ENCODE results near the gene ATRN. TPM values are rescaled to one million over a fixed set of nuclear protein-coding genes. Genes with fewer than 3 reads are reported as not detected.
"Not testable (repeated sequence)": the region's sequence is repeated elsewhere in the genome, so short reads cannot be mapped to it uniquely, and the experiment has no call there.

ATRN gene
- total and polyA plus RNA-seq, 2 experiments from 2014 or later = 2.2 to 18.3 TPM

DNA sequence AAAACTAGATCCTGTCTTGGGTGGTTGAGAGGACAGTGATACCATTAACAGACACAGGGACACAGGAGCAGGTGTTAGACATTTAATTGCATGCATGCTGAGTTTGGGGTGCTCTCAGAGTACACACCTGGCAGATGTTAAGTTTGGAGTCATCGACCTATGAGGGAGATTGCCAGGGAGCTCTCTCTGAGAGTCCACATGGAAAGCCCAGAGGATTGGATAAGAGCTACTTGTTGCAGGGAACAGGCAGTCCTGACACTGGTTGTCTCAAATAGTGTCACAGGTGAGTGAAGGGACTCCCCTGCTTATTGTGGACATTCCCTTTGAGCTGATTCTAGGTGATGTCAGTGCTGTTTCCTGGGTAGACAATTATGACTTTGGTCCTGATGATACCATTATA lies 3.1 kb downstream of the ATRN start:
- Histone ChIP-seq H3K79me2 (replicated peaks; ENCODE audit: insufficient read depth) (peaks cover 8% of the 10 kb centered on the region; the same call in 1 of the 2 replicates), H3K9me2 (ENCODE audit: insufficient read depth) (no peaks in the 10 kb centered on the region), H3K27ac (ENCODE audit: low read depth) (no peak overlapping the region), H3K4me2 (no peak overlapping the region), H3K27me3 (ENCODE audit: insufficient read depth) (peaks cover 38% of the 10 kb centered on the region), H3K4me3 (no peak overlapping the region), H3K36me3 (ENCODE audit: insufficient read depth) (no peaks in the 10 kb centered on the region), H4K20me1 (replicated peaks; ENCODE audit: insufficient read depth) (peaks cover 11% of the 10 kb centered on the region; the same call in 1 of the 2 replicates), H3K4me1 (ENCODE audit: insufficient read depth) (0 out of 2 replicates have a peak, but pooled peaks cover 7% of the 10 kb centered on the region), H3F3A (replicated peaks; ENCODE audit: low read depth) (no peaks in the 10 kb centered on the region), H2AFZ (no peak overlapping the region)
- TF ChIP-seq, protein P1, sequence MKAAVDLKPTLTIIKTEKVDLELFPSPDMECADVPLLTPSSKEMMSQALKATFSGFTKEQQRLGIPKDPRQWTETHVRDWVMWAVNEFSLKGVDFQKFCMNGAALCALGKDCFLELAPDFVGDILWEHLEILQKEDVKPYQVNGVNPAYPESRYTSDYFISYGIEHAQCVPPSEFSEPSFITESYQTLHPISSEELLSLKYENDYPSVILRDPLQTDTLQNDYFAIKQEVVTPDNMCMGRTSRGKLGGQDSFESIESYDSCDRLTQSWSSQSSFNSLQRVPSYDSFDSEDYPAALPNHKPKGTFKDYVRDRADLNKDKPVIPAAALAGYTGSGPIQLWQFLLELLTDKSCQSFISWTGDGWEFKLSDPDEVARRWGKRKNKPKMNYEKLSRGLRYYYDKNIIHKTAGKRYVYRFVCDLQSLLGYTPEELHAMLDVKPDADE (IDR thresholded peaks at IDR 0.05) = no peak
- no peak for TF ChIP-seq CREB1 (CRISPR knock-in tag; IDR thresholded peaks at IDR 0.05; ENCODE audit: low read depth)
- no peak for TF ChIP-seq NANOG (IDR thresholded peaks at IDR 0.05; ENCODE audit: borderline replicate concordance)
- H3K4me1 Mint-ChIP-seq = peaks cover 13% of the 10 kb centered on the region; the same call in 2 of the 3 replicates
- H3K36me3 Mint-ChIP-seq (ENCODE audit: low read depth) = no peaks in the 10 kb centered on the region
- peaks cover 24% of the 10 kb centered on the region for H3K27me3 Mint-ChIP-seq (ENCODE audit: insufficient read depth, low read depth, poor library complexity)
- H3K27ac Mint-ChIP-seq = no peak overlapping the region
- H3K9me3 Mint-ChIP-seq = no peaks in the 10 kb centered on the region
- no peak for DNase-seq (ENCODE audit: low spot score)
- no peak overlapping the region for H3K4me3 Mint-ChIP-seq
- ATAC-seq = no peak

DNA sequence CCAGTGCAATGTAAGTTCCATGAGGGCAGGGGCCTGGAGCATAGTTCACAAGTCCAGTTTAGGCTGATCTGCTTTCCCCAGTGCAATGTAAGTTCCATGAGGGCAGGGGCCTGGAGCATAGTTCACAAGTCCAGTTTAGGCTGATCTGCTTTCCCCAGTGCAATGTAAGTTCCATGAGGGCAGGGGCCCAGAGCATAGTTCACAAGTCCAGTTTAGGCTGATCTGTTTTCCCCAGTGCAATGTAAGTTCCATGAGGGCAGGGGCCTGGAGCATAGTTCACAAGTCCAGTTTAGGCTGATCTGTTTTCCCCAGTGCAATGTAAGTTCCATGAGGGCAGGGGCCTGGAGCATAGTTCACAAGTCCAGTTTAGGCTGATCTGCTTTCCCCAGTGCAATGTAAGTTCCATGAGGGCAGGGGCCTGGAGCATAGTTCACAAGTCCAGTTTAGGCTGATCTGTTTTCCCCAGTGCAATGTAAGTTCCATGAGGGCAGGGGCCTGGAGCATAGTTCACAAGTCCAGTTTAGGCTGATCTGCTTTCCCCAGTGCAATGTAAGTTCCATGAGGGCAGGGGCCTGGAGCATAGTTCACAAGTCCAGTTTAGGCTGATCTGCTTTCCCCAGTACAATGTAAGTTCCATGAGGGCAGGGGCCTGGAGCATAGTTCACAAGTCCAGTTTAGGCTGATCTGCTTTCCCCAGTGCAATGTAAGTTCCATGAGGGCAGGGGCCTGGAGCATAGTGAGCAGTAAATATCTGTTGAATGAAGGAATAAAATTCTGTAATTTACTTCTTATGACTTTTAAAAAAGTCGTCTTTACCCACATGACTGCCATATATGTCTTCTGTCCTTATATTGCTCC lies 6.4 kb downstream of the ATRN start:
- not testable (repeated sequence) for H3K27ac ChIP-seq (ENCODE audit: low read depth); H3K27me3 Mint-ChIP-seq (ENCODE audit: insufficient read depth, low read depth, poor library complexity); H3K4me2 ChIP-seq; H3K36me3 Mint-ChIP-seq (ENCODE audit: low read depth); H3K4me3 Mint-ChIP-seq; ATAC-seq; H3K4me1 ChIP-seq (ENCODE audit: insufficient read depth); H3K9me2 ChIP-seq (ENCODE audit: insufficient read depth); H3K27ac Mint-ChIP-seq; H3K9me3 Mint-ChIP-seq; DNase-seq (ENCODE audit: low spot score); H3K36me3 ChIP-seq (ENCODE audit: insufficient read depth); H3K4me1 Mint-ChIP-seq; H2AFZ ChIP-seq; H3F3A ChIP-seq (replicated peaks; ENCODE audit: low read depth); H3K4me3 ChIP-seq
- Histone ChIP-seq H4K20me1 (replicated peaks; ENCODE audit: insufficient read depth) (peaks cover 18% of the 10 kb centered on the region; the same call in 1 of the 2 replicates), H3K27me3 (ENCODE audit: insufficient read depth) (peaks cover 10% of the 10 kb centered on the region), H3K79me2 (replicated peaks; ENCODE audit: insufficient read depth) (peaks cover 11% of the 10 kb centered on the region; the same call in 1 of the 2 replicates)

DNA sequence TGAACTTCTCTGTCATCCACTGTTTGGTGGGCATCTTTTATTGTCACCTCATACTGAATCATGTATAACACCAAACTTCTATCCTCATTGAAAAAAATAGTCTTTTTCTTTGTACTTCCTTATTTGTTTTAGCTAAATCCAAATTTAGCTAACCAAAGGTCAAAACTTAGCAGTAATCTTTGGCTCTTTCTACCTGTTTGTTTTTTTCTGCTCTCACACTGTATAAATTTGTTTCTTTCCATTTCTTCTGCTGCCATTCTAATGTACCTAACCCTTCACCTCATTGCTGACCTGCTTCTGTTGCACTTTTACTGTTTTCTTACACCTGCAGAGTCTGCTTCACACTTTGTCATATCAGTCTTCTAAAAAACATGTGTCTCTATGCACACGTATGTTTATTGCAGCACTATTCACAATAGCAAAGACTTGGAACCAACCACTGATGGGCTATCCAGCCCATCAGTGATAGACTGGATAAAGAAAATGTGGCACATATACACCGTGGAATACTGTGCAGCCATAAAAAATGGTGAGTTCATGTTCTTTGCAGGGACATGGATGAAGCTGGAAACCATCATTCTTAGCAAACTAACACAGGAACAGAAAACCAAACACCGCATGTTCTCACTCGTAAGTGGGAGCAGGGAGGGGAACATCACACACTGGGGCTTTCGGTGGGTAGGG lies 7.2 kb downstream of the ATRN start:
- peaks cover 13% of the 10 kb centered on the region; the same call in 1 of the 2 replicates for H4K20me1 ChIP-seq (replicated peaks; ENCODE audit: insufficient read depth)
- DNase-seq (ENCODE audit: low spot score) (no peak), ATAC-seq (no peak)
- Mint-ChIP-seq H3K4me1 (no peaks in the 10 kb centered on the region), H3K4me3 (no peak overlapping the region), H3K36me3 (ENCODE audit: low read depth) (no peaks in the 10 kb centered on the region), H3K27me3 (ENCODE audit: insufficient read depth, low read depth, poor library complexity) (no peaks in the 10 kb centered on the region), H3K9me3 (no peaks in the 10 kb centered on the region), H3K27ac (no peak overlapping the region)
- peaks cover 13% of the 10 kb centered on the region; the same call in 1 of the 2 replicates for H3K79me2 ChIP-seq (replicated peaks; ENCODE audit: insufficient read depth)
- no peaks in the 10 kb centered on the region for H3K9me2 ChIP-seq (ENCODE audit: insufficient read depth)
- H3K4me1 ChIP-seq (ENCODE audit: insufficient read depth) = no peaks in the 10 kb centered on the region
- H3K4me2 ChIP-seq = no peak overlapping the region
- H3K27ac ChIP-seq (ENCODE audit: low read depth) = no peak overlapping the region
- H3K36me3 ChIP-seq (ENCODE audit: insufficient read depth) = no peaks in the 10 kb centered on the region
- no peak overlapping the region for H2AFZ ChIP-seq
- no peak overlapping the region for H3K4me3 ChIP-seq
- H3F3A ChIP-seq (replicated peaks; ENCODE audit: low read depth) = no peaks in the 10 kb centered on the region
- H3K27me3 ChIP-seq (ENCODE audit: insufficient read depth) = peaks cover 2% of the 10 kb centered on the region
- TF ChIP-seq STAT1 (IDR thresholded peaks at IDR 0.05; ENCODE audit: unreplicated experiment) = no peak
- TF ChIP-seq REST (IDR thresholded peaks at IDR 0.05; ENCODE audit: unreplicated experiment) = no peak
- TF ChIP-seq, protein P1 (IDR thresholded peaks at IDR 0.05) = no peak
- TF ChIP-seq CTCF (conservative IDR thresholded peaks at IDR 0.05; ENCODE audit: low read depth in 2 of 2) = no peak
- no peak for TF ChIP-seq ZNF331 (CRISPR knock-in tag; IDR thresholded peaks at IDR 0.05; ENCODE audit: low read depth)
- TF ChIP-seq ZNF114 (CRISPR knock-in tag; IDR thresholded peaks at IDR 0.05) = no peak
- TF ChIP-seq POLR2AphosphoS5 (IDR thresholded peaks at IDR 0.05; ENCODE audit: low read depth) = no peak
